Chondrocyte (in vitro differentiated cells): ENCODE results near the gene MAGEB17. TPM values are rescaled to one million over a fixed set of nuclear protein-coding genes. Genes with fewer than 3 reads are reported as not detected.
"Not testable (repeated sequence)": the region's sequence is repeated elsewhere in the genome, so short reads cannot be mapped to it uniquely, and the experiment has no call there.

Source experiments
- DNase-seq: peaks from one replicate; pipeline ENCODE4 v3.0.0; 2021; ENCODE audit warnings: mixed read lengths, low spot score
- H3K27ac Mint-ChIP-seq: one replicate; pipeline ENCODE4 v1.8.0; 2021; ENCODE audit warnings: mild to moderate bottlenecking, moderate library complexity, mixed read lengths; ENCODE audit not compliant: unreplicated experiment
- H3K27me3 Mint-ChIP-seq: 2 replicates; pipeline ENCODE4 v1.8.0; 2021; ENCODE audit warnings: low read depth, mixed read lengths
- H3K36me3 Mint-ChIP-seq: 2 replicates; pipeline ENCODE4 v1.8.0; 2021; ENCODE audit warnings: low read depth, mixed read lengths
- H3K4me1 Mint-ChIP-seq: 2 replicates; pipeline ENCODE4 v1.8.0; 2021; ENCODE audit warnings: low read depth, mild to moderate bottlenecking, mixed read lengths
- H3K4me3 Mint-ChIP-seq: one replicate; pipeline ENCODE4 v1.8.0; 2021; ENCODE audit warnings: mild to moderate bottlenecking, moderate library complexity, mixed read lengths; ENCODE audit not compliant: unreplicated experiment
- H3K9me3 Mint-ChIP-seq: 2 replicates; pipeline ENCODE4 v1.8.0; 2021; ENCODE audit warnings: low read depth, mixed read lengths
- CTCF ChIP-seq: fragments of 200-600 bp; sonication (generic); IDR thresholded peaks from 2 replicates; pipeline ENCODE4 v1.5.0; 2021; ENCODE audit warnings: antibody characterized with exemption, mild to moderate bottlenecking, moderate library complexity
- total RNA-seq: library from RNA; stranded (reverse); gene quantifications from 3 replicates; pipeline ENCODE4 v1.2.1, GENCODE V29; 2021

The MAGEB17 gene
- total RNA-seq, 1 donor from 2014 or later, result not detected

DNA sequence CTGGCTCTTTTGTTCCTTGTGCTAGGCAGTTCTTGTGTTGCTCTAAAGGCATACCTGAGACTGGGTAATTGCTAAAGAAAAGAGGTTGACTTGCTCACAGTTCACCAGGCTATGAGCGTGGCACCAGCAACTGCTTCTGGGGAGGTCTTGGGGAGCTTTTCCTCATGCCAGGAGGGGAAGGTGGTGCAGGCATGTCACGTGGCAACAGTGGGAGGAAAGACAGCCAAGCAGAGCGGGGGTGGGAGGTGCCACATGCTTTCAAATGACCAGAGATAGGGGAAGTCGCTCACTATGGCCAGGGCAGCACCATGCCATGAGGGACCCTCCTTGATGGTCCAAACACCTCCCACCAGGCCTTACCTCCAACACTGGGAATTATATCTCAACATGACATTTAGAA lies 4.7 kb downstream of the MAGEB17 start:
- Mint-ChIP-seq H3K9me3 (peaks cover 3% of the 10 kb centered on the region), H3K4me1 (no peaks in the 10 kb centered on the region), H3K27ac (no peak overlapping the region), H3K4me3 (no peak overlapping the region), H3K27me3 (no peaks in the 10 kb centered on the region), H3K36me3 (no peaks in the 10 kb centered on the region)
- TF ChIP-seq CTCF, result no peak
- DNase-seq, result no peak

- Mint-ChIP-seq H3K4me3 (no peak overlapping the region), H3K27me3 (no peaks in the 10 kb centered on the region), H3K9me3 (peaks cover 3% of the 10 kb centered on the region), H3K27ac (no peak overlapping the region), H3K4me1 (no peaks in the 10 kb centered on the region), H3K36me3 (no peaks in the 10 kb centered on the region)
- no peak for DNase-seq
- no peak for TF ChIP-seq CTCF
Measured at GRCh38 chrX:16172391-16172790, 5.1 kb downstream of the MAGEB17 start.

- Mint-ChIP-seq H3K4me3 (no peak overlapping the region), H3K27me3 (no peaks in the 10 kb centered on the region), H3K36me3 (no peaks in the 10 kb centered on the region), H3K9me3 (peaks cover 3% of the 10 kb centered on the region), H3K4me1 (no peaks in the 10 kb centered on the region), H3K27ac (no peak overlapping the region)
- no peak for DNase-seq
- no peak for TF ChIP-seq CTCF
Measured at GRCh38 chrX:16175329-16176061, 8.2 kb downstream of the MAGEB17 start.

DNA sequence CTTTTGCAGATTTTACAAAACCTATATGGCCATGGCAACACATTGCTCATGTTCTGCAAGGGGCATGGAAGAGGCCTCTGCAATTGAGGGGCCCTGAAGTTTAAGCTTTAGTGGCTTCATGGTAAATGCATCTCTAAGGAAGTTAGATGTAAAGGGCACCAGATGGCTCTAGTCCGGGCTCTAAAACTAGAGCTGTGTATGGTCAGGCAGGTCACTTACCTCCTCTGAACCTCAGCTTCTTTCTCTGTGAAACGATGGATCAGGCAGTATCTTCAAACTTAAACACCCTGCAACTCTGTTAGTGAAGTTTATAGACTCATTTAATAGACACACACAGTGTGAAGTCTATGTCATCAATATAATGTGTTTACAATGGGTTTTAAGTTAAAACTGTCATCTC lies 10.0 kb downstream of the MAGEB17 start:
- DNase-seq, result no peak
- Mint-ChIP-seq H3K27me3 (no peaks in the 10 kb centered on the region), H3K9me3 (peaks cover 3% of the 10 kb centered on the region), H3K4me3 (no peak overlapping the region), H3K36me3 (no peaks in the 10 kb centered on the region), H3K27ac (no peak overlapping the region), H3K4me1 (no peaks in the 10 kb centered on the region)
- no peak for TF ChIP-seq CTCF

GRCh38 chrX:16183843-16184242 lies 16.6 kb downstream of the MAGEB17 start:
- not testable (repeated sequence) for DNase-seq, H3K36me3 Mint-ChIP-seq, H3K9me3 Mint-ChIP-seq, H3K4me3 Mint-ChIP-seq, H3K27ac Mint-ChIP-seq, H3K27me3 Mint-ChIP-seq
- peaks cover 18% of the 10 kb centered on the region for H3K4me1 Mint-ChIP-seq

DNA sequence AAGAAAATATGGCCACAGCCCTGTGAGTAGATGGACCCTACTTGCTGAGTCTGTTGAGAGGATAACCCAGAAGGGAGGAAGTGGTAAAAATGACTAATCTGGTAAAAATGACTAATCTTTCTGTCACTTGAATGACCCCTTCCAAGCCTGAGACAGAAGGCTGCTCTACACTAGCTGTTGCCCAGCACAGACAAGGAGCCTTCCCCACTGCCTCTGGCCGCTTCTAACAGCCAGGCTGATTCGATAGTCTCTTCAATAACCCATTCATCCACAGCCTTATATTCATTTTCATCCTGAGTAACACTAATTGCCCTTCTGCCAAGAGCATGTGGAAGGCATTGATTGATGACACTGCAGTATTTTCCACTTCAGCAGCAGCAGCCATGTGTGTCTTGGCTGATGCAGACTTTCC lies 18.4 kb downstream of the MAGEB17 start:
- peaks cover 18% of the 10 kb centered on the region for H3K4me1 Mint-ChIP-seq

More for the DNA sequence above, 18.4 kb downstream of the MAGEB17 start:
- Mint-ChIP-seq H3K27me3 (no peaks in the 10 kb centered on the region), H3K4me3 (no peak overlapping the region), H3K27ac (peak overlapping the region; percentile 80), H3K9me3 (no peaks in the 10 kb centered on the region), H3K36me3 (no peaks in the 10 kb centered on the region)
- DNase-seq, result no peak
- no peak for TF ChIP-seq CTCF
